Globus pallidus (tissue), 1 donor: ENCODE results near the gene FYCO1.

Experiments used
- DNase-seq: peaks from one replicate; pipeline ENCODE4 v3.0.0-alpha.2; 2015; ENCODE audit warnings: low spot score

FYCO1 gene

GRCh38 chr3:45984331-45985312, 11.0 kb downstream of the FYCO1 start:
- no peak for DNase-seq

DNA sequence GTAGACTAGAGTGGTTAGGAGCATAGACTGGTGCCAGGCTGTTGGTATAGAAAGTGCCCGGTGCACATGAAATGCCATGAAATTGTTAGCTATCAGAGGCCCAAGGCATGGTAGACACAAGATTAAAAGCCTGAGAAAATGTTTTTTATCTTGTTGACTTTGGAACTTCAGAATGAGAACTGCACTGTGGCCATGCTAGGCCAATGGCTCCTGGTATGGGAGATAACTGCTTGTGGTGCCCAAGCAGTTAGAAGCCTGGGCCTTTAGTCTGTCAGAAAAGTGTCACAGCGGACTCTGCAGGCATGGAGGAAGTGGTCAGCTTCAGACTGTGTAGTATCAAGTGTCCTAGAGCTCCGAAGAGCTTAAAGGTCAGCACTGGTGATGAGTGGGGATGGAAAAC, 11.9 kb downstream of the FYCO1 start:
- DNase-seq: no peak

DNA sequence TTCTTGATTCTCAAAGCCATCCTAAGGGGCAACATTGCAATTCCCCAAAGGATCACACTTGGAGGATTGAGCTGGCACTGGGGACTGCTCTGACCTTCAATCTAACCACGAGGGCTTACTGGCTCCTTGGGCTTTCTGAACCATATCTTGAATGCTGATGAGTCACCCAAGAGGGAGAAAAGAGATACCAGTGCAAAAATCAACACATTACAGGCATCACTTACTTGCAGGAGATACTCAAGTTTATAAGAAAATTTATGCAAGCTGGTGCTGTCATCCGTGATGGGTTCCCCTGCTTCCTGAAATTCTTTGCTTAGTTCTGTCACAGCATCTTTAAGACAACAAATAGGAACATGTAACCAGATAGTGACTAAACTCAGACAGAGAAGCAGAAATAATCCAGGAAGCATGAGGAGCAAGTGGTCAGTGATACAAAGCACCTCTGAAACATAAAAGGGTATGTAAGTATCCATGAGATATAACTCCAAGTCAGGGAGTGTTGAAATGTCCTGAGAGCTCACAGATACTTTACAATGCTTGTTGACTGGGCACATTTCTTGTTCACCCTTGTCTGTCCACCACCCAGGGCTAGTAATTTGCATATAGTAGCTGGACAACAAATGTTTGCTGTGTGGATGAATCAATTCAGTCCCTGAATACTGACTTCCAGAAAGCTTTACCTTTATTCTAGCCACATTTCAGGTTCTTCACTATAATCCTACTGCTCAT, 14.1 kb downstream of the FYCO1 start:
- no peak for DNase-seq

DNA sequence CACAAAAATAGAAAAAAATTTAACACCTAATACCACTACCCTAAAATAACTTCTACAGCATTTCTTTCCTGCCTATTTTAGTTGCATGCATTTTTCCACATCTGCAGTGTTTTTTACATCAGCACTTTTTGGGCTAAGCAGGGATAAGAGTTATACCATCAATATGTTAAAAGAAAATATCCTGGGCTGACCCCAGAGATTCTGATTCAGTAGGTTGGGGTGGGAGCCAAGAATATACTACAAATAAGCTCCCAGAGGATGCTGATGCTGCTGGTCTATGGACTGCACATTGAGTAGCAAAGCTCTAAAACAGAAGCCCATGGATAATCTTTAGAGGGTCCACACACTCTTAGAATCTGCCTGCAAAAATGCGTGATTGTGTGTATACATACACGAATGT, 14.8 kb downstream of the FYCO1 start:
- DNase-seq: no peak

DNA sequence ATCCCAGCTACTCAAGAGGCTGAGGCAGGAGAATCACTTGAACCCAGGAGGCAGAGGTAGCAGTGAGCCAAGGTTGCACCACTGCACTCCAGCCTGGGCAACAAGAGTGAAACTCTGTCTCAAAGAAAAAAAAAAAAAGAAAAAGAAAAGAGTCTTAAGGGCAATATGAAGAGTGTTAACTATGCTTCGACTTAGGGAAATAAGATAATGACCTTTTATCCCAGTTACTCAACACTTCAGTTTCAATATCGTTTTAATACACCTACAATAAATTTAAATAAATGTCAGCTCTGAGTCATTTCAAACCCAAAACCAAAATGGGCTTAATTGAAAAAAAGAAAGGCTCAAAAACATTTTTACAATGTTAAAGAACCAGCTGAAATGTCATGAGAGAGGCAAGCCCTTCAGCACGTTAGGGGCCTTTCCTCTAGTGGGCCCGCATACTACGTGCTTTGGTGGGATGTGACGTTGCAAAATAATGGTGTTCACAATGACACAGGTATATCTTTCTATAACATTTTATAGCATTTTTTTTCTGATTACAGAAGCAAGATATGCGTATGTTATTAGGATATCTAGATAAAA, 15.3 kb downstream of the FYCO1 start:
- no peak for DNase-seq

DNA sequence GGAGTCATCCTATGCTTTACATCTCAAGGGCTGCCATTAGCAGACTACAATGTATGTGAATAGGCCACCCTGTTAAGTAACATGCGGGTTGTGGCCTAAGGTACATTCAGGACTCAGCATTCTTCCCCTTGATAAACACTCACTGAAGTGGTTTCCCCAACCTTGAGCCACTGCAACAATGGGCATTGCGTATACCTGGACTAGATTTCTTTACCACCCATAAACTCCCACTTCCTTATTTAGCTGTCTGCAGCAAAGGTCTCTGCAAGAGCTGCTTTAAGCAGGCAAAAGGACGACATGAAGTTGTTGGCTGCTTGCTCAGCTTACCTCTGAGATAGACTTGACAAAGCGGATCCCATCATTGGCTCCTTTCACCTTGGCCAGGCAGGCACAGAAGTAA, 16.2 kb downstream of the FYCO1 start:
- no peak for DNase-seq

DNA sequence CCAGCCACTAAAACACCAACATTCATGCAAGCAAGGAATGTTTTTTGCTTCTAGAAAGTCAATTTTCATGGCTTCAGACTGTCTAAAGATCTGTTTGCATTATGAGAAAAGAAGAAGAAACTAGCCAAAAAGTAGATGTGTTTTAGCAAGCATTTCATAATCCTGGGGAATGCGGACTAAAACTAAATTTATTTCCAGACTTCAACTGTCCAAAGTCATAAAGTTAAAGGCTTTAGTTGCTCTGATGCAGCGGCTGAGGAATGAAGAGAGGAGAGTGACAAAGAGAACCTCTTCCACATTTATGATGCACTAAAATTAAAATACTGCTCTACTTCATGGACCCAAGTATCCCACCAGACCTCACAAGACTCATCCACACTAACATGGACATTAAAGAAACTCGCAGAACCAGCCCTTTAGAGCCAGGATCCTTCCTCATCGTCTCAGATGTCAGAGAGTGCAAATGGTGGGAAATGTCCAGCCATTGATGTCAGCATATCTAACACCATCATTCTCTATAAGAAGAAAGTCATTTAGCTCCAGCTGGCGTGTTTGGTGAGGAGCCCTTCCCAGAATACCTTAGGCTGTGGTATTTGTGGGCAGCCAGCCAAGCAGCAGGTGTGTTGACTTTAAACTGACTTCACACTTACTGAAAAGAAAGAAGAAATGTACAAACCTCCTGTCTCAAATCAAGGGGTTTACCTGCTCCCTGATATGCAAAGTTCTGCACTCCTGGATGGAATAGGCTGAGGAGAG, 17.4 kb downstream of the FYCO1 start:
- no peak for DNase-seq

- no peak for DNase-seq
These were observed 19.2 kb downstream of the FYCO1 start for GRCh38 chr3:45976191-45977091.

DNA sequence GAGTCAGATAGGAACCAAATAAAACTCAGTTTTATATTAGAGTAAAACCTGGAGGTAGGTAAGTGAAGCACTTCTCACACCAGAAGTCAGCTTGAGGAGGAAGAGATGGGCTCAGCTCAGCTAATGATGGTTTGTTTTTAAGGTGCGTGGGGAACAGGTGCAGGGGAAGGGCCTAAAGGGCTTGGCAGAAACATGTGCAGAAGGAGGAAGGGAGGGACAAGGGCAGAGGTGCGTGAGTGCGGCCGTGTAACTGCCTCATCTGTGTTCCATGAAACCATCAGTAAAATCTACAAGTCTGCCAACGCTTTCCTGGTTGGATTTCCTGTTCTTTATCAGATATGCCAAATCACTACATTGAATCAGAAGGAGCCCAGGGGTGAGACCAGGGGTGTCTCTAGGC, 19.9 kb downstream of the FYCO1 start:
- DNase-seq: no peak

GRCh38 chr3:45974686-45975085, 20.9 kb downstream of the FYCO1 start:
- DNase-seq: no peak

DNA sequence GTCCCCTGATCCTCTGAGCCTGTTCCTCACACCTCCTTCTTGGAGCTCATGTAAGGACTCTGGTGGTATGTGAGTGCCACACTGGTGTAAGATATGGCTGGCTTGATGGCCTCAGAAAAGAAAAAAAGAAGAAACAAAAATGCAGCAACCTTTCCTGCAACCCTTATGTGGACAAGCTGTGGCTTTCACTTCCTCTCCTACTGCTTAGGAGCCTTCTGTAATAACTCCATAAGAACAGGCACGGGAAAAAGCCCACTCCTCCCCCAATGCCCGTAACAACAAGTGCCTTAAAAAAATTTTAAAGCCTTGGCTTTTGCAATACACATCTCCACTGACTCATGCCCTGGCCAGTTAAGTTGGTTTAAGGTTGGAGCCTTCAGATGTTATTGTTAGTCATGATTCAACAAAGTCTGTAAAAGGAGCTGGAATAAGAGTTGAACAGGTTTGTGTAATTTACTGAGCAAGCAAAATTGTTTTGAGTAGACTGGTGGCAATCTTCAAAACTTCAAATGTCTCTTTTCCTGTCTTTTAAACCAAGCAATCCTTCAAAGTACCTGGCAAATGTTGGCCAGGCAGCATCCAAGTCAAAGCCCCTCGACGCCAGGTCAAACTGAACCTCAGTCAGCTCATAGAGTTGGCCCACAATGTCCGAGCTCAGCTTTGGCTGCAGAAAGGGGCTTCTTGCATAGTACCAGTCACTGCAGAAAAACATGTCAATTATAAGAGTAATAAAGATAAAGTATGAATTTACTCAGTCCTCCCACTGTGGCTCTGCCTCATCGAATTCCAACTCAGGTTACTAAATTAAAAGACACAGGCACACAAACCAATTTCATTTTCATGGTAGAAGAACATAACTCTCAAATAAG, 22.9 kb downstream of the FYCO1 start:
- DNase-seq: peak; percentile 26

- no peak for DNase-seq
These were observed 25.7 kb downstream of the FYCO1 start for GRCh38 chr3:45969953-45970352.

- DNase-seq: no peak
These were observed 26.5 kb downstream of the FYCO1 start for GRCh38 chr3:45969116-45969515.

GRCh38 chr3:45968706-45969105, 26.9 kb downstream of the FYCO1 start:
- no peak for DNase-seq

DNA sequence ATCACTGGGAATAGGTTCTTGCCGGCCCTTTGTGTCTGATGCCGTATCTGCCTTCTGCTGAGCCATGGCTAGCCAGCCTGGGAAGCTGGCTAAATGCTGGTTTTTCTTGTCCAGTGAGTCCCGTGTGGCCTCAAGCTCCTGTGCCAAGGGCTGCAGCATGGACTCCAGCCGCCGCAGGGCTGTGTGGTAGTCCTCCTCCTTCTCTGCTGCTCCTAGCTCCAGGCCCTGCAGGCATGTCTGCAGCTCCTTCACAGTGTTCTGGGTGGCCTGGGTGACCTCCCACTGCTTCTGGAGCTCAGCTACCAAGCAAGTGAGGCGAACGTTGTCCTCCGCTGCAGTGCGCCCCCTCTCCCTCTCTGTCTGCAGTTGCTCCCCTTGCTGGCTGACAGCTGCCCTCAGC, 27.5 kb downstream of the FYCO1 start:
- no peak for DNase-seq

DNA sequence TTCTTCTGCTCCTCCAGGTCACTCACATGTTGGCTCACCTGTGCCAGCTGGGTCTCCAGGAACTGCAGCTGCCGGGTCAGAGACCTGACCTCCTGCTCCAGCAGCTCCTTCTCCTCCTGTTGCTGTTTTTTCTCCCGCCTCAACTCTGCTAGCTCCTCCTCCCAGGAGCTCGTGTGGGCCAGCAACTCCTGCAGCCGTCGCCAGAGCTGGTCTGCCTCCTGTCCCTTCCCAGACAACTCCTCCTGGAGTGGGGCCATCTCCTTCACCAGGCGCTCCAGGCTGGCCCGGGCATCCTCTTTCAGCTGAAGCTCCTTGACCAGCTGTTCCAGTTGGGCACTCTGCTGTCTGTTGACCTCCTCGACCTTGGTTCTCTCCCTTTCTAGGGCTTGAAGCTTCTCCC, 27.9 kb downstream of the FYCO1 start:
- DNase-seq: no peak

- peak; percentile 77 for DNase-seq
These were observed 28.5 kb downstream of the FYCO1 start for GRCh38 chr3:45966950-45967640.

- no peak for DNase-seq
These were observed 29.2 kb downstream of the FYCO1 start for GRCh38 chr3:45966371-45966791.

DNA sequence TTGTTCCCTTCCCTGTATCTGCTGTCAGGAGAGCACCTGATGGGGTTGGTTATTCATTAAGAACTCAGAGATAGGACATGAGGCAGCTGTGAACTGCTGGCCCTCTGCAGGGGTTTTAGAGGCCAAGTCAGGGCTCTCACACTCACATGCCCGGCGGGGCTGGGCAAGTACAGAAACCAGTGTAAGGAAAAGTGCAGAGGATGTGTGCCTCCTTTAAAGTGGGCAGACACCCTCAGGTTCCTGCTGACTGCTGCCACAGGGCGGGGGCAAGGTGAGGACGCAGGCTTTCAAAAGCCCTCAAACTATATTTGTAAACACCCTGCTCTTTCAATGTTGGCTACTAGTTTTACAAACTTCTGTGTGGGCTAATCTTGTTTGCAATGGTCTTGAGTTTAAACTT, 30.0 kb downstream of the FYCO1 start:
- DNase-seq: no peak
